GM12878 (cell line): ENCODE results near the gene BFSP1. TPM values are rescaled to one million over a fixed set of nuclear protein-coding genes. Genes with fewer than 3 reads are reported as not detected.

Source experiments
- ATAC-seq: fragments of 200-7000 bp; cut with Tn5 transposase; 3 replicates; pipeline ENCODE4 v1.9.1; 2020; ENCODE audit warnings: mild to moderate bottlenecking, moderate library complexity
- BruUV-seq: library from RNA; stranded (reverse); fragments of 400-500 nt; replicated peaks from 2 replicates; lab custom pipeline; 2021; lab: Mats Ljungman, UMichigan
- CTCF ChIA-PET: fragments of 300-600 bp; sonication (Branson Sonifier 250); formaldehyde crosslinking; extraction: SDS; loops from one replicate; lab custom pipeline; 2021; ENCODE audit warnings: inconsistent platforms; lab: Yijun Ruan, JAX
- POLR2A ChIA-PET: fragments of 350-600 bp; formaldehyde crosslinking; extraction: SDS; loops from one replicate; lab custom pipeline; 2021; ENCODE audit warnings: inconsistent platforms; lab: Charles Lee
- RAD21 ChIA-PET: fragments of 300-600 bp; sonication (Branson Sonifier 250); formaldehyde crosslinking; loops from one replicate; lab custom pipeline; 2023; ENCODE audit warnings: antibody characterized with exemption; ENCODE audit not compliant: unreplicated experiment; lab: Charles Lee
- SMC1A ChIA-PET: fragments of 300-600 bp; sonication (Branson Sonifier 250); formaldehyde crosslinking; loops from one replicate; lab custom pipeline; 2023; ENCODE audit not compliant: unreplicated experiment, uncharacterized antibody; lab: Charles Lee
- DNase-seq: peaks from one replicate; pipeline ENCODE4 v3.0.0-alpha.2; 2011; ENCODE audit warnings: low read depth, low spot score
- FAIRE-seq: peaks from 3 replicates; lab custom pipeline; 2011; peaks lifted over from hg19 to GRCh38; lab: Jason Lieb, UNC
- H2AFZ ChIP-seq: 2 replicates; pipeline ENCODE4 v1.6.0; 2011; ENCODE audit warnings: low read depth, low read length, control low read depth; ENCODE audit not compliant: control insufficient read depth
- H3K27ac ChIP-seq: 2 replicates; pipeline ENCODE4 v1.5.1; 2011; ENCODE audit warnings: control low read depth; ENCODE audit not compliant: control insufficient read depth, insufficient read depth
- H3K27me3 ChIP-seq, 2 experiments: replicated peaks in 1 of 2; 2 replicates each; pipeline versions ENCODE4 v1.6.0 to v1.6.1; 2011; ENCODE audit warnings: low read length in 1 of 2; ENCODE audit not compliant: control insufficient read depth in 2 of 2, insufficient read depth in 2 of 2
- H3K36me3 ChIP-seq, 2 experiments: 2 replicates each; pipeline ENCODE4 v1.5.1; 2011; ENCODE audit warnings: low read length in 1 of 2; ENCODE audit not compliant: control insufficient read depth in 2 of 2, insufficient read depth in 2 of 2
- H3K4me1 ChIP-seq: 2 replicates; pipeline ENCODE4 v1.6.1; 2011; ENCODE audit warnings: mild to moderate bottlenecking, low read length, moderate library complexity, mixed read lengths; ENCODE audit not compliant: control insufficient read depth, insufficient read depth
- H3K4me2 ChIP-seq: 2 replicates; pipeline ENCODE4 v1.6.0; 2011; ENCODE audit warnings: control low read depth; ENCODE audit not compliant: control insufficient read depth, insufficient read depth
- H3K4me3 ChIP-seq: fragments of 200-600 bp; sonication (generic); 2 replicates; pipeline ENCODE4 v1.5.1; 2016
- H3K79me2 ChIP-seq: 2 replicates; pipeline ENCODE4 v1.6.0; 2011; ENCODE audit warnings: low read length; ENCODE audit not compliant: control insufficient read depth, insufficient read depth
- H3K9ac ChIP-seq: 2 replicates; pipeline ENCODE4 v1.8.0; 2011; ENCODE audit warnings: low read length, control low read depth, mixed read lengths; ENCODE audit not compliant: control insufficient read depth, insufficient read depth
- H3K9me3 ChIP-seq: replicated peaks from 3 replicates; pipeline ENCODE4 v1.5.1; 2011; ENCODE audit warnings: mild to moderate bottlenecking, low read length; ENCODE audit not compliant: control insufficient read depth, insufficient read depth
- H4K20me1 ChIP-seq: 2 replicates; pipeline ENCODE4 v1.6.0; 2011; ENCODE audit not compliant: control insufficient read depth, insufficient read depth
- BACH1 ChIP-seq: fragments of 450-650 bp; IDR thresholded peaks from 2 replicates; pipeline ENCODE4 v1.6.1; 2017; ENCODE audit warnings: mild to moderate bottlenecking, borderline replicate concordance
- EP300 ChIP-seq, 2 experiments: fragments of 150-350 bp in 1 of 2; IDR thresholded peaks; 2 replicates each; pipeline ENCODE4 v1.6.1; 2011 to 2012; ENCODE audit warnings: low read depth in 2 of 2, low read length in 2 of 2, borderline replicate concordance in 1 of 2, improper control_type of control experiment in 1 of 2, inconsistent platforms in 1 of 2; ENCODE audit not compliant: control insufficient read depth in 1 of 2
- NRF1 ChIP-seq: conservative IDR thresholded peaks from 2 replicates; pipeline ENCODE4 v1.6.1; 2011; ENCODE audit warnings: mild to moderate bottlenecking, low read depth, low read length, improper control_type of control experiment
- RUNX3 ChIP-seq: IDR thresholded peaks from 2 replicates; pipeline ENCODE4 v1.6.1; 2012; ENCODE audit warnings: low read length, inconsistent platforms
- SIX5 ChIP-seq: IDR thresholded peaks from 2 replicates; pipeline ENCODE4 v1.6.1; 2011; ENCODE audit warnings: mild to moderate bottlenecking, low read depth, low read length, moderate library complexity; ENCODE audit not compliant: severe bottlenecking
- SUZ12 ChIP-seq: fragments of 200-600 bp; sonication (generic); IDR thresholded peaks from one replicate; pipeline ENCODE4 v1.6.1; 2018; ENCODE audit warnings: antibody characterized with exemption, mild to moderate bottlenecking; ENCODE audit not compliant: unreplicated experiment
- WRNIP1 ChIP-seq: IDR thresholded peaks from 2 replicates; pipeline ENCODE4 v1.6.1; 2011; ENCODE audit warnings: low read depth, low read length, improper control_type of control experiment, borderline replicate concordance
- WGBS: methylation state at CpG from one replicate; pipeline ENCODE4 v1.1.6; 2016; ENCODE audit warnings: low lambda C conversion rate; ENCODE audit not compliant: insufficient replicate concordance, insufficient coverage; ENCODE audit errors: missing lambda C conversion rate; 5-methylcytosine and 5-hydroxymethylcytosine counted together
- in situ Hi-C: fragments of 300-500 bp; cut with MboI; formaldehyde crosslinking; loops from 9 replicates; pipeline ENCODE4 v1.14.3; 2018; ENCODE audit warnings: mixed read lengths
- intact Hi-C: fragments of 100-400 bp; cut with micrococcal nuclease; formaldehyde crosslinking; loops from one replicate; pipeline ENCODE4 v1.14.2; 2022; ENCODE audit not compliant: unreplicated experiment
- polyA plus RNA-seq, 11 experiments: library from polyadenylated mRNA; depleted of rRNA in 4 of 11; unstranded in 6 of 11; stranded (reverse) in 5 of 11; fragments of >200 nt; fragmentation: Nextera tagmentation in 4 of 11; fragmentation: Illumina TruSeq in 1 of 11; extraction: Ambion mirVana in 4 of 11; extraction: Trizol in 1 of 11; gene quantifications; 1 replicate in 1 of 11; 2 replicates in 10 of 11; pipeline versions ENCODE4 v1.2.1 to v1.2.3, GENCODE V29; 2011 to 2016; ENCODE audit warnings: inconsistent platforms in 2 of 11, missing spikeins in 2 of 11, low read depth in 1 of 11
- total RNA-seq, 4 experiments: library from RNA; depleted of rRNA in 3 of 4; stranded (reverse); fragments of >200 nt in 3 of 4; fragmentation: Illumina TruSeq in 1 of 4; extraction: Trizol in 1 of 4; gene quantifications; 2 replicates each; pipeline versions ENCODE4 v1.2.1 to v1.2.3, GENCODE V29; 2013 to 2021

Gene BFSP1
- total and polyA plus RNA-seq, 10 of the 15 experiments (the other 5 are each of a cell fraction or from before 2014, with no cell fraction given), result 0.06 to 0.22 (median 0.11) TPM; not detected in 3

DNA sequence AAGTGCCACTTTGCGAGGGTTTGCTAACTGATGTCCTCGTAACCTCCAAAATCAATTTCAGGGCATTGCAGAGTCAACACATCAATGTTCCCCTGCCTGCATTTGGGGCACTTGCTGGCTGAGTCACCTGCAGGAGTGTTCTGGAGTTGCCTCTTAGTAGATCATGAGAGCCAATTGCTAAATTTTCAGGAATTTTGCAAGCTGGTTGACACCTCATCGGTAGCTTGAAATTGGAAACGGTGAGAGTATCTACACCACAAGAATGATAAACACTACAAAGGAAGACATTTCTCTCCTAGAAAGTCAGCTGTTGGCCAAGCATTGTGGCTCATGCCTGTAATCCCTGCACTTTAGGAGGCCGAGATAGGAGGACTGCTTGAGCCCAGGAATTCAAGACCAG is 10.8 kb upstream of the BFSP1 start:
- SMC1A ChIA-PET, result interaction anchor here (0.8 to 1.3 kb wide), 2 partner anchors 397 to 476 kb away, joined by 3 read pairs; no protein-coding TSS in a partner anchor
- intact Hi-C loops, result no loop called here
- Histone ChIP-seq H3K27ac (no peak overlapping the region), H2AFZ (no peak overlapping the region)
- TF ChIP-seq SIX5 (no peak), BACH1 (no peak), SUZ12 (no peak), EP300 (IDR thresholded peaks at IDR 0.05; ENCODE audit: borderline replicate concordance in 1 of 2, control insufficient read depth in 1 of 2, low read depth in 2 of 2, low read length in 2 of 2) (no peak)
- TF ChIP-seq, all 136 proteins: peak for 0
- ATAC-seq, result no peak
- Histone ChIP-seq H3K36me3 (no peaks in the 10 kb centered on the region), H3K4me3 (no peak overlapping the region), H3K4me2 (no peak overlapping the region), H4K20me1 (no peaks in the 10 kb centered on the region), H3K4me1 (peaks cover 6% of the 10 kb centered on the region), H3K27me3 (peaks cover 0 to 2% of the 10 kb centered on the region in 2 experiments; a peak in 1 of 4 replicates), H3K9me3 (no peaks in the 10 kb centered on the region), H3K79me2 (no peaks in the 10 kb centered on the region), H3K9ac (no peak overlapping the region)
- BruUV-seq, result no TSS peak
- FAIRE-seq, result no peak
- WGBS, result 55% methylated on average over 5 of the region's 5 CpGs
- in situ Hi-C loops, result no loop called here
- ChIA-PET RAD21 (interaction anchor here (1.4 kb wide), 1 partner anchor 28 kb away, joined by 3 read pairs; the partner anchor contains the start of gene DSTN), POLR2A (no interaction called here), CTCF (interaction anchor here (0.5 to 2.7 kb wide), 5 partner anchors 29 to 454 kb away, joined by 3 to 8 read pairs (median 3); no protein-coding TSS in a partner anchor)
- no peak for DNase-seq

DNA sequence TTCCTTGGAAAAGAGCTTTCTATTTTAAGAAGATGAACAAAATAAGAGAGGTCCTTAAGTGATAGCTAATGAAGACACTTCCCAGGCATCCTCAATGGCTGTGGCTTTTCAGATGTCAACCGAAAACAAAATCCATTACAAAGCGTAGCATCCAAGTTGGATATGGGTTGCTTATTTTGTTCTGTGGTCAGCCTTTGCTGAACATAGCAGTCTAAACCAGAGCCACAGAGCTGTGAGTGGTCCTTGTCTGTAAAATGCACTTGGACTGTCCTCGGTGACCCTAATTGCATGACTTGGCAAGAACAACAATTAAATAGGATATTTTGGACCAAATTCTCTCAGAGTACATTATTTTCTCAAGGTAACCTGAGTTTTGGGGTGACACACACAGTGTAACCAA is 10.4 kb upstream of the BFSP1 start:
- 43% methylated on average over 3 of the region's 3 CpGs for WGBS
- Histone ChIP-seq H3K4me3 (no peak overlapping the region), H3K9ac (no peak overlapping the region), H3K79me2 (no peaks in the 10 kb centered on the region), H3K27ac (no peak overlapping the region), H3K27me3 (peaks cover 0 to 2% of the 10 kb centered on the region in 2 experiments; a peak in 1 of 4 replicates), H3K36me3 (no peaks in the 10 kb centered on the region), H3K9me3 (no peaks in the 10 kb centered on the region), H4K20me1 (no peaks in the 10 kb centered on the region), H3K4me1 (peaks cover 6% of the 10 kb centered on the region), H2AFZ (no peak overlapping the region)
- DNase-seq (no peak), FAIRE-seq (no peak)
- CTCF ChIA-PET, result interaction anchor here (0.5 to 2.7 kb wide), 4 partner anchors 29 to 455 kb away, joined by 3 to 8 read pairs (median 3); no protein-coding TSS in a partner anchor
- RAD21 ChIA-PET, result interaction anchor here (1.0 to 1.4 kb wide), 2 partner anchors 28 to 397 kb away, joined by 3 read pairs; partner anchors contain the start of gene DSTN
- intact Hi-C loops, result no loop called here
- SMC1A ChIA-PET, result interaction anchor here (0.8 to 1.3 kb wide), 2 partner anchors 397 to 477 kb away, joined by 3 read pairs; no protein-coding TSS in a partner anchor
- POLR2A ChIA-PET, result no interaction called here
- TF ChIP-seq BACH1 (no peak), NRF1 (no peak), RUNX3 (no peak), WRNIP1 (no peak)
- TF ChIP-seq, all 136 proteins: peak for 0
- H3K4me2 ChIP-seq, result no peak overlapping the region
- BruUV-seq, result no TSS peak
- no peak for ATAC-seq
- in situ Hi-C loops, result no loop called here
